ENCODE measurements around the gene KCNH1. TPM values are rescaled to one million over a fixed set of nuclear protein-coding genes. Genes with fewer than 3 reads are reported as not detected.

The KCNH1 gene
- total and polyA plus RNA-seq, 2 experiments from 2014 or later, result 0.28 TPM; not detected in 1

GRCh38 chr1:210743038-210743437 lies 390.9 kb downstream of the KCNH1 start:
- Histone ChIP-seq H3K4me3 (no peak overlapping the region), H3K79me2 (replicated peaks; ENCODE audit: insufficient read depth) (no peaks in the 10 kb centered on the region), H3K36me3 (ENCODE audit: insufficient read depth) (no peaks in the 10 kb centered on the region), H4K20me1 (replicated peaks; ENCODE audit: insufficient read depth) (no peaks in the 10 kb centered on the region; the same call in 1 of the 2 replicates), H3K9me2 (ENCODE audit: insufficient read depth) (no peaks in the 10 kb centered on the region), H3K27me3 (ENCODE audit: insufficient read depth) (no peaks in the 10 kb centered on the region), H3F3A (replicated peaks; ENCODE audit: low read depth) (no peaks in the 10 kb centered on the region), H3K4me1 (ENCODE audit: insufficient read depth) (no peaks in the 10 kb centered on the region), H3K4me2 (no peak overlapping the region), H2AFZ (no peak overlapping the region), H3K27ac (ENCODE audit: low read depth) (no peak overlapping the region)
- TF ChIP-seq STAT1 (IDR thresholded peaks at IDR 0.05; ENCODE audit: unreplicated experiment), result no peak
- no peak for TF ChIP-seq ZNF114 (CRISPR knock-in tag; IDR thresholded peaks at IDR 0.05)
- TF ChIP-seq ETS1 (IDR thresholded peaks at IDR 0.05), result no peak
- TF ChIP-seq EZH2 (IDR thresholded peaks at IDR 0.05; ENCODE audit: low read depth, unreplicated experiment), result no peak
- TF ChIP-seq CTCF (conservative IDR thresholded peaks at IDR 0.05; ENCODE audit: low read depth in 2 of 2), result no peak
- no peak for TF ChIP-seq CREB1 (CRISPR knock-in tag; IDR thresholded peaks at IDR 0.05; ENCODE audit: low read depth)
- TF ChIP-seq NANOG (IDR thresholded peaks at IDR 0.05; ENCODE audit: borderline replicate concordance), result no peak
- no peak for TF ChIP-seq REST (IDR thresholded peaks at IDR 0.05; ENCODE audit: unreplicated experiment)
- TF ChIP-seq ZNF462 (CRISPR knock-in tag; IDR thresholded peaks at IDR 0.05), result no peak
- TF ChIP-seq JUNB (IDR thresholded peaks at IDR 0.05; ENCODE audit: unreplicated experiment), result no peak
- no peak for TF ChIP-seq ZNF331 (CRISPR knock-in tag; IDR thresholded peaks at IDR 0.05; ENCODE audit: low read depth)
- TF ChIP-seq EZH2phosphoT487 (IDR thresholded peaks at IDR 0.05; ENCODE audit: unreplicated experiment), result no peak
- TF ChIP-seq POLR2AphosphoS5 (IDR thresholded peaks at IDR 0.05; ENCODE audit: low read depth), result no peak
- ATAC-seq (no peak), DNase-seq (ENCODE audit: low spot score) (no peak)
- Mint-ChIP-seq H3K27me3 (ENCODE audit: insufficient read depth, low read depth, poor library complexity) (peaks cover 2% of the 10 kb centered on the region), H3K36me3 (ENCODE audit: low read depth) (no peaks in the 10 kb centered on the region), H3K4me1 (peaks cover 10% of the 10 kb centered on the region), H3K9me3 (no peaks in the 10 kb centered on the region), H3K4me3 (no peak overlapping the region), H3K27ac (no peak overlapping the region)

All from GM23338 (cell line).